Lung (tissue), 12 donors: ENCODE data around the gene DCLK2. TPM values are rescaled to one million over a fixed set of nuclear protein-coding genes. Genes with fewer than 3 reads are reported as not detected.

Source experiments
- ATAC-seq: fragments of 200-7000 bp; cut with Tn5 transposase; one replicate; pipeline ENCODE4 v1.9.1; 2020; ENCODE audit warnings: moderate number of reproducible peaks; ENCODE audit not compliant: insufficient read depth, low FRiP score
- DNase-seq, 3 donors: peaks; one replicate each; pipeline ENCODE4 v3.0.0-alpha.2; 2013 to 2017
- H3K27ac ChIP-seq, 2 donors: one replicate each; pipeline ENCODE4 v1.5.1; 2013; ENCODE audit warnings: mild to moderate bottlenecking in 2 of 2, moderate library complexity in 2 of 2, control low read depth in 1 of 2, inconsistent platforms in 1 of 2, low read depth in 1 of 2, low read length in 1 of 2
- H3K27me3 ChIP-seq, 3 donors: one replicate each; pipeline ENCODE4 v1.5.1; 2013; ENCODE audit warnings: low read length in 2 of 3; ENCODE audit not compliant: control insufficient read depth in 3 of 3, insufficient read depth in 3 of 3
- H3K36me3 ChIP-seq, 4 donors: one replicate each; pipeline ENCODE4 v1.5.1; 2013; ENCODE audit warnings: low read length in 4 of 4, mild to moderate bottlenecking in 1 of 4, moderate library complexity in 1 of 4; ENCODE audit not compliant: control insufficient read depth in 4 of 4, insufficient read depth in 4 of 4
- H3K4me1 ChIP-seq, 5 donors: one replicate each; pipeline ENCODE4 v1.5.1; 2013; ENCODE audit warnings: low read length in 5 of 5, mild to moderate bottlenecking in 2 of 5, moderate library complexity in 1 of 5; ENCODE audit not compliant: control insufficient read depth in 5 of 5, insufficient read depth in 5 of 5
- H3K4me3 ChIP-seq: one replicate; pipeline ENCODE4 v1.5.1; 2013; ENCODE audit warnings: mild to moderate bottlenecking, control low read depth, moderate library complexity
- H3K9ac ChIP-seq, 2 donors: one replicate each; pipeline ENCODE4 v1.5.1; 2013; ENCODE audit warnings: low read length in 2 of 2, control low read depth in 1 of 2; ENCODE audit not compliant: insufficient read depth in 1 of 2
- H3K9me3 ChIP-seq, 4 donors: one replicate each; pipeline ENCODE4 v1.5.1; 2013; ENCODE audit warnings: low read length in 3 of 4, mild to moderate bottlenecking in 1 of 4, moderate library complexity in 1 of 4; ENCODE audit not compliant: control insufficient read depth in 4 of 4, insufficient read depth in 3 of 4
- CTCF ChIP-seq: IDR thresholded peaks from 2 replicates; pipeline ENCODE4 v1.5.1; 2012; ENCODE audit warnings: mild to moderate bottlenecking; ENCODE audit errors: control extremely low read depth, extremely low read depth
- WGBS, 2 donors: extraction: QIAGEN DNeasy Blood & Tissue Kit; methylation state at CpG; one replicate each; pipeline ENCODE4 v1.1.7; 2013; 5-methylcytosine and 5-hydroxymethylcytosine counted together
- polyA plus RNA-seq, 2 donors: library from polyadenylated mRNA; stranded (reverse); fragments of 200-250 nt; gene quantifications; one replicate each; pipeline ENCODE4 v1.2.1, GENCODE V29; 2013
- total RNA-seq, 2 donors: library from RNA; depleted of rRNA in 1 of 2; stranded (reverse); fragments of >200 nt in 1 of 2; gene quantifications; one replicate each; pipeline ENCODE4 v1.2.1, GENCODE V29; 2014 to 2021
- donor health status: control.
- donor health status: control.
- donor health status: Bipolar disorder and iron deficiency.
- donor health status: healthy.
- donor health status: DM: yes; HTN: yes; CAD: no.

The DCLK2 gene
- total and polyA plus RNA-seq, 4 donors = 1.4 to 11.8 (median 2.7) TPM

- no peak overlapping the region for H3K4me3 ChIP-seq
- H3K4me1 ChIP-seq = peaks cover 0 to 26% (median 0%) of the 10 kb centered on the region in 5 donors
- WGBS, 2 donors = 91 to 93% methylated on average over 7 of the region's 7 CpGs
- no peak overlapping the region for H3K27ac ChIP-seq
- peaks cover 0 to 2% (median 0%) of the 10 kb centered on the region in 4 donors for H3K9me3 ChIP-seq
- no peak for TF ChIP-seq CTCF
- no peaks in the 10 kb centered on the region for H3K27me3 ChIP-seq
- no peak overlapping the region for H3K9ac ChIP-seq
- ATAC-seq (no peak), DNase-seq (no peak)
- peaks cover 0 to 14% (median under 1%) of the 10 kb centered on the region in 4 donors for H3K36me3 ChIP-seq
Measured at GRCh38 chr4:150252741-150253140, 174.5 kb downstream of the DCLK2 start.

GRCh38 chr4:150253416-150253815 is 175.2 kb downstream of the DCLK2 start:
- H3K36me3 ChIP-seq = peaks cover 0 to 14% (median 0%) of the 10 kb centered on the region in 4 donors
- no peak for DNase-seq
- TF ChIP-seq CTCF = no peak
- no peak overlapping the region for H3K9ac ChIP-seq
- WGBS, 2 donors = 97 to 98% methylated on average over 11 of the region's 11 CpGs
- H3K27ac ChIP-seq = no peak overlapping the region
- H3K4me1 ChIP-seq = peaks cover 0 to 26% (median 0%) of the 10 kb centered on the region in 5 donors
- no peaks in the 10 kb centered on the region for H3K27me3 ChIP-seq
- H3K4me3 ChIP-seq = no peak overlapping the region
- H3K9me3 ChIP-seq = peaks cover 0 to 2% (median 0%) of the 10 kb centered on the region in 4 donors
- no peak for ATAC-seq

GRCh38 chr4:150253965-150254630 is 175.9 kb downstream of the DCLK2 start:
- Histone ChIP-seq H3K4me1 (peaks cover 0 to 26% (median 0%) of the 10 kb centered on the region in 5 donors), H3K27me3 (no peaks in the 10 kb centered on the region), H3K9ac (no peak overlapping the region), H3K4me3 (no peak overlapping the region), H3K27ac (no peak overlapping the region), H3K9me3 (peaks cover 0 to 2% (median 0%) of the 10 kb centered on the region in 4 donors), H3K36me3 (peaks cover 0 to 14% (median 0%) of the 10 kb centered on the region in 4 donors)
- 71 to 89% methylated on average over 18 of the region's 18 CpGs for WGBS, 2 donors
- ATAC-seq = no peak
- no peak for TF ChIP-seq CTCF
- no peak for DNase-seq
